ENCODE results near the gene TMEM109.

GRCh38 chr11:60970890-60971289 is 56.9 kb downstream of the TMEM109 start:
- TF ChIP-seq TCF12 (IDR thresholded peaks at IDR 0.05; ENCODE audit: low read depth, low read length) (no peak), CTCF (IDR thresholded peaks at IDR 0.05; ENCODE audit: control extremely low read depth in 1 of 3, insufficient read depth in 1 of 3, low read depth in 1 of 3, low read length in 3 of 3) (no peak), POLR2A (IDR thresholded peaks at IDR 0.05; ENCODE audit: control extremely low read depth in 1 of 2, low read depth in 2 of 2, low read length in 2 of 2) (no peak), EP300 (IDR thresholded peaks at IDR 0.05; ENCODE audit: borderline replicate concordance in 1 of 2, low read depth in 2 of 2, low read length in 2 of 2) (no peak), TEAD4 (IDR thresholded peaks at IDR 0.05; ENCODE audit: low read depth, low read length) (no peak)
